Thoracic aorta (tissue), 2 donors: ENCODE measurements around the gene GNPNAT1. TPM values are rescaled to one million over a fixed set of nuclear protein-coding genes. Genes with fewer than 3 reads are reported as not detected.
A peak's percentile ranks its signal among the peaks of the same experiment; 100 is the strongest.
"Not testable (repeated sequence)": the region's sequence is repeated elsewhere in the genome, so short reads cannot be mapped to it uniquely, and the experiment has no call there.

Source experiments
- ATAC-seq: fragments of 150-250 bp; one replicate; pipeline ENCODE4 v1.8.0; 2017; ENCODE audit warnings: low read depth; ENCODE audit not compliant: insufficient number of reproducible peaks, low FRiP score
- DNase-seq: peaks from one replicate; pipeline ENCODE4 v3.0.0-alpha.2; 2020; ENCODE audit warnings: low spot score
- H3K27ac ChIP-seq, 2 donors: fragments of 200-600 bp; sonication (generic); 1 replicate in 1 of 2; 2 replicates in 1 of 2; pipeline ENCODE4 v1.5.1; 2016; ENCODE audit warnings: mild to moderate bottlenecking in 2 of 2, moderate library complexity in 2 of 2
- H3K27me3 ChIP-seq: fragments of 200-600 bp; sonication (generic); replicated peaks from 2 replicates; pipeline ENCODE4 v1.6.0; 2016; ENCODE audit warnings: mild to moderate bottlenecking; ENCODE audit not compliant: insufficient read depth
- H3K36me3 ChIP-seq: fragments of 200-600 bp; sonication (generic); one replicate; pipeline ENCODE4 v1.5.1; 2016
- H3K4me1 ChIP-seq, 2 donors: fragments of 200-600 bp; sonication (generic); 1 replicate in 1 of 2; 2 replicates in 1 of 2; pipeline versions ENCODE4 v1.5.1 to v1.6.0; 2016; ENCODE audit warnings: low read depth in 2 of 2, mild to moderate bottlenecking in 1 of 2; ENCODE audit not compliant: control insufficient read depth in 1 of 2
- H3K4me3 ChIP-seq: fragments of 200-600 bp; sonication (generic); 2 replicates; pipeline ENCODE4 v1.5.1; 2016; ENCODE audit warnings: mild to moderate bottlenecking
- H3K9me3 ChIP-seq: fragments of 200-600 bp; sonication (generic); 2 replicates; pipeline ENCODE4 v1.5.1; 2016
- total RNA-seq, 2 donors: library from RNA; depleted of rRNA; stranded (reverse); fragments of >200 nt; gene quantifications; one replicate each; pipeline versions ENCODE4 v1.1.0 to v1.2.3, GENCODE V29; 2016
- TF ChIP-seq, protein P1 (sequence below): fragments of 200-600 bp; sonication (generic); IDR thresholded peaks from one replicate; pipeline ENCODE4 v1.5.1; 2019; ENCODE audit warnings: antibody characterized with exemption

Gene GNPNAT1
- total RNA-seq, 2 donors from 2014 or later, result 15.8 to 78.2 TPM

DNA sequence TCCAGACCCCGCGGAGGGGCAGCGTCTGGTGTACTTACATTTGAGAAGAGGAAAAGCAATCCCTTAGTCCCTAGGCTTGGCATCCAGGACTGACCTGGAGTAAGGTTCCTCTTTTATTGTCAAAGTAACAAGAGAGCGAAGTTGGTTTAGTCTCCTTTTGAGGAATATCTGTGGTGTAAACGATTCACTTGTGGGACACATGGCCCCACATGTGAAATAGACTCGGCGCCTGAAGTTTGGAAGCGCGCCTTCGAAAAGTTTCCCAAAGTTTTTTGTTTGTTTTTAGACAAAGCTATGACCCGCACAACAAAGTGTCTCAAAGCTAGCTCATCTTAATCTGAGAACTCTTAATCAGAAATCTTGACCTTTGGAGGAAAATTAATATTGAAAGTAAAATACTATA, 60.7 kb downstream of the GNPNAT1 start:
- peak; percentile 9 for ATAC-seq

DNA sequence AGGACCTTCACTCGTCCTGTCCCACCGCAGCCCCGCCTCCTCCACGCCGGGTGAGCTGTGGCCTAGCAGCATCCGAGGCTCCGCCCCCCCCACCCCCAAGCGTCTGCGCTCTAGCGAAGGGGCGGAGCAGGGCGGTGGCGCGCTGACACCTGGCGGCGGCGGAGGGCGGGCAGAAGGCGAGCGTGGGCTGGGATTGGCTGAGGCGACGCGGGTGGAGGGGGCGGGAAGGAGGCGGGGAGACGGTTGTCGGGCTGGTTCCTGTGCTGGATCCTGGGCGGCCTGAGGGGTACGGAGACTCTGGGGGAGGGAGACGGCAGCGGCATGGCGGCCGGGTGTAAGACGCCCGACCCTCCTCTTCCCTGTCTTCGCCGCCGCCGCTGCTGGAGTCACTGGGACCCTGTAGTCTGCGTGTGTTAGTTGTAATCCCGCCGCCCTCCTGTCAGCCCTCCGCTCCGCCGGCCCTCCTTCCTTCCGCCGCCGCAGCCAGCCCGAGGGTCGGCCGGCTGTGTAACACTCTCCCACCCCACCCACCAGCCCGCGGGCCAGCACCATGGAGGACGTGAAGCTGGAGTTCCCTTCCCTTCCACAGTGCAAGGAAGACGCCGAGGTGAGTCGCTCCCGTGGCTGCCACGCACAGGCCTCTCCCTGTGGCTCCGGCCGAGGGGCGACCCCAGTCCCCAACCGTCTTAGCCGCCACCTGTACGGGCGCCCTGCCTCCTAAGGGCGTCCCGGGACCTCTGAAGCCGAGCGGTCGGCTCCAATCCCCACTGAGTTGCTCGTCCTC, 61.3 kb downstream of the GNPNAT1 start, which contains the start of gene STYX:
Gene STYX (plus strand): TSS at position 242 of the 784 bp plus-strand sequence. CDS start 309 bp downstream, at position 551.
- DNase-seq, result peak; percentile 98
- H3K4me3 ChIP-seq, result peak within 1 kb of the TSS; percentile 73
- peaks cover 5% of the 10 kb centered on the region for H3K36me3 ChIP-seq

More for the DNA sequence above, 60.7 kb downstream of the GNPNAT1 start:
- no peaks in the 10 kb centered on the region for H3K27me3 ChIP-seq
- peak overlapping the region; percentile 67 to 76 for H3K27ac ChIP-seq
- no peak for DNase-seq
- no peaks in the 10 kb centered on the region for H3K9me3 ChIP-seq
- peak overlapping the region; percentile 73 for H3K4me3 ChIP-seq
- peaks cover 9 to 11% of the 10 kb centered on the region in 2 donors for H3K4me1 ChIP-seq
- no peaks in the 10 kb centered on the region for H3K36me3 ChIP-seq
- TF ChIP-seq, protein P1, sequence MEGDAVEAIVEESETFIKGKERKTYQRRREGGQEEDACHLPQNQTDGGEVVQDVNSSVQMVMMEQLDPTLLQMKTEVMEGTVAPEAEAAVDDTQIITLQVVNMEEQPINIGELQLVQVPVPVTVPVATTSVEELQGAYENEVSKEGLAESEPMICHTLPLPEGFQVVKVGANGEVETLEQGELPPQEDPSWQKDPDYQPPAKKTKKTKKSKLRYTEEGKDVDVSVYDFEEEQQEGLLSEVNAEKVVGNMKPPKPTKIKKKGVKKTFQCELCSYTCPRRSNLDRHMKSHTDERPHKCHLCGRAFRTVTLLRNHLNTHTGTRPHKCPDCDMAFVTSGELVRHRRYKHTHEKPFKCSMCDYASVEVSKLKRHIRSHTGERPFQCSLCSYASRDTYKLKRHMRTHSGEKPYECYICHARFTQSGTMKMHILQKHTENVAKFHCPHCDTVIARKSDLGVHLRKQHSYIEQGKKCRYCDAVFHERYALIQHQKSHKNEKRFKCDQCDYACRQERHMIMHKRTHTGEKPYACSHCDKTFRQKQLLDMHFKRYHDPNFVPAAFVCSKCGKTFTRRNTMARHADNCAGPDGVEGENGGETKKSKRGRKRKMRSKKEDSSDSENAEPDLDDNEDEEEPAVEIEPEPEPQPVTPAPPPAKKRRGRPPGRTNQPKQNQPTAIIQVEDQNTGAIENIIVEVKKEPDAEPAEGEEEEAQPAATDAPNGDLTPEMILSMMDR, result no peak

DNA sequence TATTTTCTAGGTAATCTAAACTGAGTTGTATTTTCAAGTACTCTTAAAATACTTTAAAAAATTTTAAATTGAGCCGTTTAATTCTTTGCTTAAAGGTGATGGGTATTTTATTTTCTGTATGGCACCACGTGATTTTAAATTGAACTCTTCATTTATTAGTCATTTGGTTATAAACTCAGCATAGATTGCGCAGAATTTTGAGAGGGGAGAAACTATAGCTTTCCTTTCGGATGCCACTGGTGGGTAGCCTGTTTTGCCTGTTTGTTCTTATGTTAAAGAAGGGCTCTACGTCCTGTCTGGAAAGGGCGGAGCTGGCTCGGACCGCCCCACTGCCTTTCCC, 61.9 kb downstream of the GNPNAT1 start:
- Histone ChIP-seq H3K4me3 (peak overlapping the region; percentile 73), H3K36me3 (peaks cover 9% of the 10 kb centered on the region)
- peak; percentile 52 for ATAC-seq

More for the DNA sequence above, 61.3 kb downstream of the GNPNAT1 start, which contains the start of gene STYX:
- ATAC-seq, result peak; percentile 94
- H3K27ac ChIP-seq, result peak within 1 kb of the TSS; percentile 67 to 76
- H3K9me3 ChIP-seq, result no peaks in the 10 kb centered on the region
- peaks cover 9 to 11% of the 10 kb centered on the region in 2 donors for H3K4me1 ChIP-seq
- H3K27me3 ChIP-seq, result no peaks in the 10 kb centered on the region
- TF ChIP-seq, protein P1, result peak; percentile 29

DNA sequence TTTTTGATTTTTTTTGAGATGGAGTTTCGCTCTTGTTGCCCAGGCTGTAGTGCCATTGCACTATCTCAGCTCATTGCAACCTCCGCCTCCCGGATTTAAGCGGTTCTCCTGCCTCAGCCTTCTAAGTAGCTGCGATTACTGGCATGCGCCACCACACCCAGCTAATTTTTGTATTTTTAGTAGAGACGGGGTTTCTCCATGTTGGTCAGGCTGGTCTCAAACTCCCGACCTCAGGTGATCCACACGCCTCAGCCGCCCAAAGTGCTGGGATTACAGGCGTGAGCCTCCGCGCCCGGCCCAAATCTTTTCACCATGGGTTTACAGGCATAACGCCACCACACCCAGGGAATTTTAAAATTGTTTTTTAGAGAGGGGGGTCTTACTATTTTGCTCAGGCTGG, 62.4 kb downstream of the GNPNAT1 start:
- H3K27me3 ChIP-seq, DNase-seq, H3K9me3 ChIP-seq, H3K4me3 ChIP-seq, ATAC-seq: not testable (repeated sequence)
- Histone ChIP-seq H3K27ac (peak overlapping the region in 1 of 2 donors; percentile 67), H3K4me1 (peaks cover 9 to 11% of the 10 kb centered on the region in 2 donors), H3K36me3 (peaks cover 13% of the 10 kb centered on the region)

More for the DNA sequence above, 61.9 kb downstream of the GNPNAT1 start:
- no peaks in the 10 kb centered on the region for H3K27me3 ChIP-seq
- TF ChIP-seq, protein P1, result no peak
- peak overlapping the region; percentile 44 to 67 for H3K27ac ChIP-seq
- no peaks in the 10 kb centered on the region for H3K9me3 ChIP-seq
- DNase-seq, result no peak
- H3K4me1 ChIP-seq, result peaks cover 9 to 11% of the 10 kb centered on the region in 2 donors

DNA sequence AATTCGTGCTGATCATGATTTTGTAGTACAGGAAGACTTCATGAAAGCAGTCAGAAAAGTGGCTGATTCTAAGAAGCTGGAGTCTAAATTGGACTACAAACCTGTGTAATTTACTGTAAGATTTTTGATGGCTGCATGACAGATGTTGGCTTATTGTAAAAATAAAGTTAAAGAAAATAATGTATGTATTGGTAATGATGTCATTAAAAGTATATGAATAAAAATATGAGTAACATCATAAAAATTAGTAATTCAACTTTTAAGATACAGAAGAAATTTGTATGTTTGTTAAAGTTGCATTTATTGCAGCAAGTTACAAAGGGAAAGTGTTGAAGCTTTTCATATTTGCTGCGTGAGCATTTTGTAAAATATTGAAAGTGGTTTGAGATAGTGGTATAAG, 63.9 kb downstream of the GNPNAT1 start:
- H3K27me3 ChIP-seq, result not testable (repeated sequence)

More for the DNA sequence above, 63.9 kb downstream of the GNPNAT1 start:
- not testable (repeated sequence) for ATAC-seq, H3K27ac ChIP-seq, H3K9me3 ChIP-seq, DNase-seq, H3K4me3 ChIP-seq
- Histone ChIP-seq H3K36me3 (peaks cover 24% of the 10 kb centered on the region), H3K4me1 (peaks cover 9 to 11% of the 10 kb centered on the region in 2 donors)

Other genes with a start within 250 kb of the GNPNAT1 start
- 10 to 100 TPM in 1 of 2 donors, 1 to 10 TPM in 1; 8.1 to 10.5 TPM for gene TXNDC16, start 239.1 kb downstream of the GNPNAT1 start, total RNA-seq
- under 1 TPM; 0.14 to 0.99 TPM for gene GPR137C, start 238.8 kb downstream of the GNPNAT1 start, total RNA-seq
- 10 to 100 TPM; 32.6 to 63.8 TPM for gene ERO1A, start 96.0 kb downstream of the GNPNAT1 start, total RNA-seq
- 10 to 100 TPM; 59.0 to 89.0 TPM for gene PSMC6, start 84.4 kb downstream of the GNPNAT1 start, total RNA-seq
- 10 to 100 TPM; 14.1 to 19.3 TPM for gene STYX, start 61.4 kb downstream of the GNPNAT1 start, total RNA-seq
- gene FERMT2, start 159.4 kb upstream of the GNPNAT1 start, total RNA-seq, result 100 to 1,000 TPM; 197 to 225 TPM